GM23338 (cell line): Measurements from ENCODE around the gene TEX51.

Source experiments
- CTCF ChIP-seq, 2 experiments: fragments of 200-600 bp in 1 of 2; sonication (generic) in 1 of 2; conservative IDR thresholded peaks; 2 replicates each; pipeline versions ENCODE4 v1.5.1 to v1.6.1; 2016 to 2017; ENCODE audit warnings: antibody characterized with exemption in 2 of 2, low read depth in 2 of 2, mild to moderate bottlenecking in 2 of 2, moderate library complexity in 1 of 2
- EZH2phosphoT487 ChIP-seq: fragments of 200-600 bp; sonication (generic); IDR thresholded peaks from one replicate; pipeline ENCODE4 v1.8.1; 2018; ENCODE audit warnings: antibody characterized with exemption; ENCODE audit not compliant: unreplicated experiment
- POLR2AphosphoS5 ChIP-seq: IDR thresholded peaks from 2 replicates; pipeline ENCODE4 v1.6.1; 2016; ENCODE audit warnings: antibody characterized with exemption, low read depth
- REST ChIP-seq: IDR thresholded peaks from one replicate; pipeline ENCODE4 v1.6.1; 2018; ENCODE audit warnings: antibody characterized with exemption; ENCODE audit not compliant: unreplicated experiment

- TF ChIP-seq CTCF (conservative IDR thresholded peaks at IDR 0.05; ENCODE audit: low read depth in 2 of 2) (no peak), EZH2phosphoT487 (no peak), REST (no peak), POLR2AphosphoS5 (no peak)
Observed at GRCh38 chr2:126876631-126877030, 22.1 kb upstream of the TEX51 start.
